Right lobe of liver (tissue), 4 donors: Measurements from ENCODE around the gene LIN7C.

Experiments
- CTCF ChIP-seq, 4 donors: fragments of 200-600 bp in 3 of 4; fragments of 450-650 bp in 1 of 4; IDR thresholded peaks; one replicate each; pipeline versions ENCODE4 v1.5.1 to v1.8.0; 2016 to 2022; ENCODE audit warnings: antibody characterized with exemption in 4 of 4, mild to moderate bottlenecking in 2 of 4
- POLR2A ChIP-seq: fragments of 450-650 bp; IDR thresholded peaks from one replicate; pipeline ENCODE4 v1.6.1; 2017; ENCODE audit warnings: antibody characterized with exemption, mild to moderate bottlenecking
- donor health status: DM: no; HTN: no; CAD: no.
- donor health status: DM: no; HTN: no; CAD: no.
- donor health status: DM: no; HTN: yes; CAD: no.

GRCh38 chr11:27507557-27508322, 1.2 kb upstream of the LIN7C start:
- TF ChIP-seq POLR2A = no peak
- no peak for TF ChIP-seq CTCF (IDR thresholded peaks at IDR 0.05)
